Smooth muscle cell (in vitro differentiated cells): ENCODE data around the gene SAFB2. TPM values are rescaled to one million over a fixed set of nuclear protein-coding genes. Genes with fewer than 3 reads are reported as not detected.

Experiments
- DNase-seq: peaks from one replicate; lab custom pipeline; 2025; ENCODE audit not compliant: unreplicated experiment; lab: John Stamatoyannopoulos, UW
- H2AFZ ChIP-seq: fragments of 200-600 bp; sonication (generic); 2 replicates; pipeline ENCODE4 v1.6.0; 2016; ENCODE audit warnings: antibody characterized with exemption, low read depth, mild to moderate bottlenecking
- H3F3A ChIP-seq: fragments of 200-600 bp; sonication (generic); 2 replicates; pipeline ENCODE4 v1.6.0; 2017; ENCODE audit warnings: antibody characterized with exemption, low read depth
- H3K27ac ChIP-seq: fragments of 200-600 bp; sonication (generic); 2 replicates; pipeline ENCODE4 v1.5.1; 2016; ENCODE audit warnings: low read depth, mild to moderate bottlenecking
- H3K27me3 ChIP-seq: fragments of 200-600 bp; sonication (generic); 2 replicates; pipeline ENCODE4 v1.6.1; 2016; ENCODE audit warnings: low read depth, mild to moderate bottlenecking
- H3K36me3 ChIP-seq: fragments of 200-600 bp; sonication (generic); 2 replicates; pipeline ENCODE4 v1.5.1; 2016; ENCODE audit warnings: low read depth
- H3K4me1 ChIP-seq: fragments of 200-600 bp; sonication (generic); 2 replicates; pipeline ENCODE4 v1.5.1; 2016; ENCODE audit warnings: low read depth
- H3K4me2 ChIP-seq: fragments of 200-600 bp; sonication (generic); 2 replicates; pipeline ENCODE4 v1.6.0; 2016; ENCODE audit warnings: mild to moderate bottlenecking
- H3K4me3 ChIP-seq: fragments of 200-600 bp; sonication (generic); 2 replicates; pipeline ENCODE4 v1.5.1; 2016; ENCODE audit warnings: mild to moderate bottlenecking
- H3K79me2 ChIP-seq: fragments of 200-600 bp; sonication (generic); 2 replicates; pipeline ENCODE4 v1.6.0; 2016; ENCODE audit warnings: low read depth, mild to moderate bottlenecking
- H3K9ac ChIP-seq: fragments of 200-600 bp; sonication (generic); 2 replicates; pipeline ENCODE4 v1.6.0; 2016; ENCODE audit warnings: low read depth
- H3K9me3 ChIP-seq: fragments of 200-600 bp; sonication (generic); replicated peaks from 2 replicates; pipeline ENCODE4 v1.5.1; 2016; ENCODE audit warnings: low read depth
- H4K20me1 ChIP-seq: fragments of 200-600 bp; sonication (generic); 2 replicates; pipeline ENCODE4 v1.6.0; 2016; ENCODE audit warnings: low read depth
- CTCF ChIP-seq: fragments of 200-600 bp; sonication (generic); IDR thresholded peaks from 2 replicates; pipeline ENCODE4 v1.5.1; 2017; ENCODE audit warnings: borderline replicate concordance, mild to moderate bottlenecking, antibody characterized with exemption; ENCODE audit not compliant: insufficient read depth, poor library complexity, severe bottlenecking
- WGBS: methylation state at CpG from one replicate; pipeline ENCODE4 v1.1.7; 2016; ENCODE audit warnings: low lambda C conversion rate; 5-methylcytosine and 5-hydroxymethylcytosine counted together
- polyA plus RNA-seq: library from polyadenylated mRNA; unstranded; fragments of >200 nt; fragmentation: Nextera tagmentation; extraction: Ambion mirVana; gene quantifications from 2 replicates; pipeline ENCODE4 v1.2.1, GENCODE V29; 2016
- total RNA-seq: library from RNA; depleted of rRNA; stranded (reverse); fragments of >200 nt; gene quantifications from 2 replicates; pipeline ENCODE4 v1.2.3, GENCODE V29; 2014

Gene SAFB2
- total and polyA plus RNA-seq, 2 experiments from 2014 or later = 28.9 to 44.9 TPM

GRCh38 chr19:5593343-5594255 is 29.0 kb downstream of the SAFB2 start:
- H3K36me3 ChIP-seq = peaks cover 17% of the 10 kb centered on the region
- no peaks in the 10 kb centered on the region for H3K27me3 ChIP-seq
- H3K27ac ChIP-seq = no peak overlapping the region
- no peak overlapping the region for H3K9ac ChIP-seq
- WGBS = 98% methylated on average over 66 of the region's 67 CpGs
- no peaks in the 10 kb centered on the region for H3K79me2 ChIP-seq
- H3K4me1 ChIP-seq = no peaks in the 10 kb centered on the region
- H4K20me1 ChIP-seq = peaks cover 7% of the 10 kb centered on the region
- H2AFZ ChIP-seq = no peak overlapping the region
- no peaks in the 10 kb centered on the region for H3K9me3 ChIP-seq
- H3F3A ChIP-seq = no peaks in the 10 kb centered on the region
- no peak overlapping the region for H3K4me2 ChIP-seq
- H3K4me3 ChIP-seq = no peak overlapping the region
- TF ChIP-seq CTCF = no peak
- DNase-seq = no peak

- H3K4me1 ChIP-seq = no peaks in the 10 kb centered on the region
- no peak for DNase-seq
- H2AFZ ChIP-seq = no peak overlapping the region
- no peaks in the 10 kb centered on the region for H3F3A ChIP-seq
- no peak for TF ChIP-seq CTCF
- 97% methylated on average over 24 of the region's 24 CpGs for WGBS
- peaks cover 7% of the 10 kb centered on the region for H4K20me1 ChIP-seq
- H3K27me3 ChIP-seq = no peaks in the 10 kb centered on the region
- H3K4me3 ChIP-seq = no peak overlapping the region
- H3K79me2 ChIP-seq = no peaks in the 10 kb centered on the region
- no peak overlapping the region for H3K9ac ChIP-seq
- H3K4me2 ChIP-seq = no peak overlapping the region
- peaks cover 11% of the 10 kb centered on the region for H3K36me3 ChIP-seq
- no peak overlapping the region for H3K27ac ChIP-seq
- H3K9me3 ChIP-seq = no peaks in the 10 kb centered on the region
These were observed 29.8 kb downstream of the SAFB2 start for GRCh38 chr19:5592531-5593342.

- no peaks in the 10 kb centered on the region for H3K9me3 ChIP-seq
- no peak overlapping the region for H3K9ac ChIP-seq
- DNase-seq = no peak
- no peaks in the 10 kb centered on the region for H3K27me3 ChIP-seq
- no peak overlapping the region for H3K27ac ChIP-seq
- H4K20me1 ChIP-seq = peaks cover 10% of the 10 kb centered on the region
- H2AFZ ChIP-seq = no peak overlapping the region
- no peak overlapping the region for H3K4me3 ChIP-seq
- H3K4me2 ChIP-seq = no peak overlapping the region
- 99% methylated on average over 17 of the region's 17 CpGs for WGBS
- H3K4me1 ChIP-seq = peaks cover under 1% of the 10 kb centered on the region
- no peak for TF ChIP-seq CTCF
- no peaks in the 10 kb centered on the region for H3F3A ChIP-seq
- H3K79me2 ChIP-seq = no peaks in the 10 kb centered on the region
- peaks cover 4% of the 10 kb centered on the region for H3K36me3 ChIP-seq
These were observed 31.1 kb downstream of the SAFB2 start for GRCh38 chr19:5591476-5591875.
